ENCODE measurements around the gene GMIP. TPM values are rescaled to one million over a fixed set of nuclear protein-coding genes. Genes with fewer than 3 reads are reported as not detected.

The GMIP gene
- total RNA-seq, 5 donors from 2014 or later (not counting 1 experiment from before 2014, with no cell fraction given) = 99.5 to 148 (median 133) TPM

DNA sequence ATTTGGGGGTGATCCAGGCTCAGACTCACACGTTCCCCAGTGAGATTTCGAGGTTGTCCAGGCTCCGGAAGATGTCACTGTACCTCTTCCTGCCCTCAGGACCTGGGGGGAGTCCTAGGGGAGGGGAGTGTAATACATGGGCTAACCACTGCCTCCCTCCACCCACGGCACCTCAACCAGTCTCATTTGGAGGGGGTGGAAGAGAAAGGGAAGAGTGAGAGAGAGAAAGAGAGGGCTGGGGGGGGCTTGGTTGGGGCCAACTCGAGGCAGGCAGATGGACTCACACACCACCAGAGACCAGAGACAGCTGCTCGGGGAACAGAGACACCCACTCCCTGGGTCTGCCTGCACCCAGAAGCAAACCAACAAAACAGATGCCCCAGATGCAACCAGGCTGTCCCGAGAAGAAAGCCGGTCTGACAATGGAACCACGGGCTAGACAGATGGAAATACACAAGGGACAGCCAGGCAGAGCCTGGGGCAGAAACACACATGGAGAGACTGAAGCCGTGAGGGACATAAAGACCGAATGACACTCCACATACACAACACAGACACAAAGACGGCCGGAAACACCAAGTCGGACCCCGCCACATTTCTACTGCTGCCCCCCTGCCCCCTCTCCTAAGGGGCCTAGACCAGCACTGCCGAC, 825 bp downstream of the GMIP start:
- peak; percentile 8 to 33 (median 28) for ATAC-seq (replicated peaks in 1 of 4)
- Histone ChIP-seq H3K9me3 (no peaks in the 10 kb centered on the region), H3K27ac (ENCODE audit: low read length) (peak overlapping the region; percentile 89), H3K4me3 (ENCODE audit: control insufficient read depth in 1 of 2, extremely low read depth in 1 of 2, low read length in 1 of 2) (peak overlapping the region; percentile 96 to 100), H3K36me3 (ENCODE audit: control insufficient read depth in 2 of 2, extremely low read depth in 1 of 2, insufficient read depth in 1 of 2, low read length in 1 of 2) (peaks cover 19 to 64% of the 10 kb centered on the region in 2 donors), H3K4me1 (ENCODE audit: control insufficient read depth in 1 of 2, extremely low read depth in 1 of 2, insufficient read depth in 2 of 2, low read length in 2 of 2) (peaks cover 0 to 40% of the 10 kb centered on the region in 2 experiments), H3K27me3 (replicated peaks in 1 of 2; ENCODE audit: control insufficient read depth in 2 of 2, extremely low read depth in 1 of 2, insufficient read depth in 2 of 2, low read length in 1 of 2) (no peaks in the 10 kb centered on the region)
- ChIA-PET POLR2A (no interaction called here), CTCF (no interaction called here)
- Mint-ChIP-seq H3K27me3 (no peaks in the 10 kb centered on the region), H3K9me3 (no peaks in the 10 kb centered on the region), H3K4me1 (peaks cover 23 to 26% (median 25%) of the 10 kb centered on the region in 3 donors), H3K27ac (peak overlapping the region; percentile 95 to 98), H3K4me3 (peak overlapping the region; percentile 92 to 93 (median 92)), H3K36me3 (peaks cover 24% of the 10 kb centered on the region)
- 0% methylated on average over 10 of the region's 16 CpGs for WGBS (ENCODE audit: insufficient coverage)
- peak in 26 of 35 experiments; percentile 9 to 62 (median 34) for DNase-seq

DNA sequence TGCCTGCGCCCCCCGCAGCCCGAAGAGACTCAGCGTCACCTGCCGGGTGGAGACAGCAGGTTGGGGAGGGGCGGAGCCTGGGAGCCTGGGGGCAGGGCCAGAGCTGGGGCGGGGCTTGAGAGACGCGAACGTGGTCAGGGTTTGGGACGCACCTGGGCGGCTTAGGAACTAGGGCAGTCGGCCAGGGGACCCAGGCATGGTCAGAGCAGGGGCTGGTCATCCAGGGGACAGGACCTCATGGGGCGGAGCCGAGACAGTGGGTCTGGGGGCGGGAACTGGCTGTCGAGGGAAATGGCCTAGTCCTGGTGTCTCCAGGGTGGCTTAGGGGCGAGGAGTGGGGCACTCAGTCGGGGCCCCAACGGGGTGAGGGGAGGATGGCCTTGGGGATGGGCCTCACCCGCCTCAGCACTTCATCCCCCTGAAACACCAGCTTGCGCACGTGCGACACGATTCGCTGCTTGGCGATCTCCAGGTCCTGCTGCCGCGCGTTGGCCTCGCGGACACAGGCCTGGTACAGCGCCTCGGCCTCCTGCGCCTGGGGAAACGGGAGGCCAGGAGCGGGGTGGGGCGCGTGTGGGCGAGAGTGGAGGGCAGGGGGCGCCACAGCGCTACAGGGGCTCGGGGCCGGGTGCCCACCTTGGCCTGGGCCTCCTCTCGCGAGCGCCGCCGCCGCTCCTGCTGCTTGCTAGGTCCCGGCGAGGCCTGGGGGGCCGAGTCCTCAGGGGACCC, 5.8 kb downstream of the GMIP start:
- Histone ChIP-seq H3K36me3 (ENCODE audit: control insufficient read depth in 2 of 2, extremely low read depth in 1 of 2, insufficient read depth in 1 of 2, low read length in 1 of 2) (peaks cover 37 to 78% of the 10 kb centered on the region in 2 donors), H3K27ac (ENCODE audit: low read length) (no peak overlapping the region), H3K9me3 (no peaks in the 10 kb centered on the region), H3K4me1 (ENCODE audit: control insufficient read depth in 1 of 2, extremely low read depth in 1 of 2, insufficient read depth in 2 of 2, low read length in 2 of 2) (peaks cover 0 to 35% of the 10 kb centered on the region in 2 experiments), H3K4me3 (ENCODE audit: control insufficient read depth in 1 of 2, extremely low read depth in 1 of 2, low read length in 1 of 2) (no peak overlapping the region), H3K27me3 (replicated peaks in 1 of 2; ENCODE audit: control insufficient read depth in 2 of 2, extremely low read depth in 1 of 2, insufficient read depth in 2 of 2, low read length in 1 of 2) (no peaks in the 10 kb centered on the region)
- CTCF ChIA-PET = no interaction called here
- no peak overlapping the region for H3K27ac Mint-ChIP-seq
- DNase-seq = peak in 1 of 35 experiments; percentile 15
- H3K4me1 Mint-ChIP-seq = peaks cover 32 to 38% (median 34%) of the 10 kb centered on the region in 3 donors
- no peaks in the 10 kb centered on the region for H3K27me3 Mint-ChIP-seq
- ATAC-seq (replicated peaks in 1 of 4) = no peak
- no peaks in the 10 kb centered on the region for H3K9me3 Mint-ChIP-seq
- POLR2A ChIA-PET = no interaction called here
- no peak overlapping the region for H3K4me3 Mint-ChIP-seq
- H3K36me3 Mint-ChIP-seq = peaks cover 40% of the 10 kb centered on the region
- WGBS (ENCODE audit: insufficient coverage) = 95% methylated on average over 41 of the region's 53 CpGs

DNA sequence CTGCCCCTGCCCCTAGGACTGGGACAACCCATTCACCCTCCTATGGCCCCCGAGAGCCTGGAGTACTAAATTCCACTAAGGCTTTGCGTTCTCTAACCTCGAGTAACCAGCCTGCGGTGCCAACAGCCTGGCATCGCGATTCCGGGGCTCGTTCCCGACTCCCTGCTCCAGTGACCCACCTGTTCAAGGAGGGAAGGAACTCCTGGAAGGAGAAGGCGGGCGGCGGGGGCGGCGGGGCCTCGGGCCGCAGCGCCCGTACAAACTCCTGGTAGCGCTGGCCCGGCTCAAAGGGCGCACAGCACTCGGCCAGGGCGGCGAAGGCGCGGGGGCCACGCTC, 6.3 kb downstream of the GMIP start:
- no peak overlapping the region for H3K27ac ChIP-seq (ENCODE audit: low read length)
- Mint-ChIP-seq H3K4me3 (no peak overlapping the region), H3K27me3 (no peaks in the 10 kb centered on the region), H3K27ac (no peak overlapping the region), H3K36me3 (peaks cover 43% of the 10 kb centered on the region), H3K4me1 (peaks cover 28 to 33% (median 29%) of the 10 kb centered on the region in 3 donors), H3K9me3 (no peaks in the 10 kb centered on the region)
- no peaks in the 10 kb centered on the region for H3K9me3 ChIP-seq
- no peaks in the 10 kb centered on the region for H3K27me3 ChIP-seq (replicated peaks in 1 of 2; ENCODE audit: control insufficient read depth in 2 of 2, extremely low read depth in 1 of 2, insufficient read depth in 2 of 2, low read length in 1 of 2)
- 95% methylated on average over 11 of the region's 27 CpGs for WGBS (ENCODE audit: insufficient coverage)
- ChIA-PET CTCF (no interaction called here), POLR2A (no interaction called here)
- peaks cover 0 to 29% of the 10 kb centered on the region in 2 experiments for H3K4me1 ChIP-seq (ENCODE audit: control insufficient read depth in 1 of 2, extremely low read depth in 1 of 2, insufficient read depth in 2 of 2, low read length in 2 of 2)
- ATAC-seq (replicated peaks in 1 of 4) (no peak), DNase-seq (no peak)
- H3K4me3 ChIP-seq (ENCODE audit: control insufficient read depth in 1 of 2, extremely low read depth in 1 of 2, low read length in 1 of 2) = no peak overlapping the region
- H3K36me3 ChIP-seq (ENCODE audit: control insufficient read depth in 2 of 2, extremely low read depth in 1 of 2, insufficient read depth in 1 of 2, low read length in 1 of 2) = peaks cover 41 to 84% of the 10 kb centered on the region in 2 donors

DNA sequence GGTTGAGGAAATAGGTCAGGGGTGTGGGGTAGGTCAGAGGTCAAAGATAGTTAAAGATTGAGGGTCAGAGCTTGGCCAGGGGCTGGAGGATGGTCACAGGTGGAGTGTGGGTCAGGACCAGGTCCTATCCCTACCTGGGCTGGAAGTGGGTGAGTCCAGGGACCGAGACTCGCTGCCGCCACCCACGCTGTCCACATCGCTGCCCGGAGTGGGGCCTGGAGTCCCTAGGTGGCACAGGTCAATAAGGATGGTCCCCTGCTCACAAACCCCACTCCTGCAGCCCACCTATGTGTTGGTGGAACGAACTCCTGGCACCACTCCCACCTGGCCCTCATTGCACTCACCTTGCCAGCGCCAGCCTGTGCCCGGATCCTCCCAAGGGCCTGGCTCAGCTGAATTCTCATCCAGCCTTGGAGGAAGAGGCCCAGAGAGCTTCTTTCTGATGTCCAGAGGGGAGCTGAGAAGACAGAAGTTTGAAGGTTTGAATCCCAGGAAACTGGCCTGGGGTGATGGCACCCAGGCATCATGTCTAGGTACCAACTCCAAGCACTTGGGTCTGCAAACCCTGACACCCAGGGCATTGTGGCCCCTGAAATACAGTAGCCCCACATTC, 6.8 kb downstream of the GMIP start:
- Mint-ChIP-seq H3K27ac (no peak overlapping the region), H3K4me3 (no peak overlapping the region), H3K27me3 (no peaks in the 10 kb centered on the region), H3K36me3 (peaks cover 43% of the 10 kb centered on the region), H3K9me3 (no peaks in the 10 kb centered on the region), H3K4me1 (peaks cover 23 to 28% (median 24%) of the 10 kb centered on the region in 3 donors)
- DNase-seq (no peak), ATAC-seq (replicated peaks in 1 of 4) (no peak)
- POLR2A ChIA-PET = no interaction called here
- WGBS (ENCODE audit: insufficient coverage) = 100% methylated on average over 5 of the region's 9 CpGs
- H3K4me3 ChIP-seq (ENCODE audit: control insufficient read depth in 1 of 2, extremely low read depth in 1 of 2, low read length in 1 of 2) = no peak overlapping the region
- no peaks in the 10 kb centered on the region for H3K9me3 ChIP-seq
- peaks cover 40 to 83% of the 10 kb centered on the region in 2 donors for H3K36me3 ChIP-seq (ENCODE audit: control insufficient read depth in 2 of 2, extremely low read depth in 1 of 2, insufficient read depth in 1 of 2, low read length in 1 of 2)
- CTCF ChIA-PET = no interaction called here
- no peaks in the 10 kb centered on the region for H3K27me3 ChIP-seq (replicated peaks in 1 of 2; ENCODE audit: control insufficient read depth in 2 of 2, extremely low read depth in 1 of 2, insufficient read depth in 2 of 2, low read length in 1 of 2)
- no peak overlapping the region for H3K27ac ChIP-seq (ENCODE audit: low read length)
- peaks cover 0 to 25% of the 10 kb centered on the region in 2 experiments for H3K4me1 ChIP-seq (ENCODE audit: control insufficient read depth in 1 of 2, extremely low read depth in 1 of 2, insufficient read depth in 2 of 2, low read length in 2 of 2)

DNA sequence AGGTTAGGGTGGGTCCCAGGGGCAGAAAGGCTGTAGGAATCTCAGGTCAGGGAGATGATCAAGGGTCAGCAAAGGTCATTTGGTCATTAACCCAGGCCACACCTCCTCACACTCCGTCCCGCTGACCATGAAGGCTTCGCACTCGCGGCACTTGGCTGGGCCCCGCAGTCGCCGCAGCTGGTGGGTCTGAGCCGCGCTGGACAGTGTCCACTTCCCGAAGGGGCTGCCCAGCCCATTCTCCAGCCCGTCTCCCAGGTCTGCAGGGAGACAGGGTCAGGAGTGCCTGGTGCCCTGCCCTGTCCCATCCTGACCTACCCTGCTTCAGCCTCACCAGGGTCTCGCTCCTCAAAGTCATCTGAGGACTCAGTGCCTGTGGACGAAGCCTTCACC, 8.1 kb downstream of the GMIP start:
- ATAC-seq (replicated peaks in 1 of 4) (no peak), DNase-seq (no peak)
- whole genome bisulfite sequencing (ENCODE audit: insufficient coverage) = over 99% methylated on average over 12 of the region's 14 CpGs
- peaks cover 0 to 17% of the 10 kb centered on the region in 2 experiments for H3K4me1 ChIP-seq (ENCODE audit: control insufficient read depth in 1 of 2, extremely low read depth in 1 of 2, insufficient read depth in 2 of 2, low read length in 2 of 2)
- H3K4me3 ChIP-seq (ENCODE audit: control insufficient read depth in 1 of 2, extremely low read depth in 1 of 2, low read length in 1 of 2) = no peak overlapping the region
- no peaks in the 10 kb centered on the region for H3K9me3 Mint-ChIP-seq
- H3K4me1 Mint-ChIP-seq = peaks cover 21 to 28% (median 25%) of the 10 kb centered on the region in 3 donors
- POLR2A ChIA-PET = no interaction called here
- no peaks in the 10 kb centered on the region for H3K27me3 Mint-ChIP-seq
- no peak overlapping the region for H3K27ac ChIP-seq (ENCODE audit: low read length)
- no peaks in the 10 kb centered on the region for H3K27me3 ChIP-seq (replicated peaks in 1 of 2; ENCODE audit: control insufficient read depth in 2 of 2, extremely low read depth in 1 of 2, insufficient read depth in 2 of 2, low read length in 1 of 2)
- CTCF ChIA-PET = no interaction called here
- no peak overlapping the region for H3K27ac Mint-ChIP-seq
- no peaks in the 10 kb centered on the region for H3K9me3 ChIP-seq
- H3K36me3 ChIP-seq (ENCODE audit: control insufficient read depth in 2 of 2, extremely low read depth in 1 of 2, insufficient read depth in 1 of 2, low read length in 1 of 2) = peaks cover 35 to 74% of the 10 kb centered on the region in 2 donors
- H3K4me3 Mint-ChIP-seq = no peak overlapping the region
- peaks cover 44% of the 10 kb centered on the region for H3K36me3 Mint-ChIP-seq

DNA sequence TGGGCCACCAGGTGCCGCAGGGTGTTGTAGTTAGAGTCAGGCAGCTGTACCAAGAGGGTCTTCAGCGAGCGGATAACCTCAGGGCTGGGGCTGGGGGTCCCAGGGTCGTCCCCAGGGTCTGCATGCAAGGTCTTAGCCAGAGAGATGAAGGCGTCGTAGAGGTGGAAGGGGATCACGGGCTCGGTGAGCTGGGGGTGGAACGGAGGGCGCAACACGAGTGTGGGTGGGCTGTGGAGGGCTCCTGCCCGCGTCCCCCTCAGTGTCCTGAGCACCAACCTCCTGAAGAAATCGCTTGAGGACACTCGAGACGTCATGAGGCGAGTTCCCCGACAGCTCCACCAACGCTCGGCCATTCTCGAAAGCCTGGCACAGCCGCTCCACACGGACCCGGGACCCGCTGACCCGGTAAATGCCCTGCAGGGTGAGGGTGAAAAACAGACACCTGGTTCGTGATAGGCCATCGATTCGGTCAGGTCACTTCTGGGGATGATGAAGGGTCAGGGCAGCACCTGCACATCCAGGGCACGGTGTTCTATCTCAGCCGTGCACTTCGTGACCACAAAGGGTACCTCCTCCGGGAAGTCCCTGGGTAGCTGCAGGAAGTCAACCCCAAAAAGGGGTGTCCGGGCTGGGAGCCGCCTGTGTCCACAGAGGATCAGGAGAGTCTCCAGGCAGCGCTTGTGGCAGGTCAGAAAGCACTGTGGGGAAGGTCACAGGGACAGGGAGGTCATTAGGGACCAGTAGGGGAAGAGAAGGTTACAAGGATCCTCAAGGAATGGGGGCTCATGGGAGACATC, 8.7 kb downstream of the GMIP start:
- no peaks in the 10 kb centered on the region for H3K9me3 ChIP-seq
- H3K36me3 ChIP-seq (ENCODE audit: control insufficient read depth in 2 of 2, extremely low read depth in 1 of 2, insufficient read depth in 1 of 2, low read length in 1 of 2) = peaks cover 35 to 70% of the 10 kb centered on the region in 2 donors
- DNase-seq (no peak), ATAC-seq (replicated peaks in 1 of 4) (peak in 1 of 4 experiments; percentile 26)
- ChIA-PET POLR2A (no interaction called here), CTCF (no interaction called here)
- Mint-ChIP-seq H3K4me3 (no peak overlapping the region), H3K9me3 (no peaks in the 10 kb centered on the region), H3K27ac (peak overlapping the region; percentile 68 to 70), H3K27me3 (no peaks in the 10 kb centered on the region), H3K36me3 (peaks cover 40% of the 10 kb centered on the region), H3K4me1 (peaks cover 21 to 22% (median 21%) of the 10 kb centered on the region in 3 donors)
- no peak overlapping the region for H3K4me3 ChIP-seq (ENCODE audit: control insufficient read depth in 1 of 2, extremely low read depth in 1 of 2, low read length in 1 of 2)
- H3K27ac ChIP-seq (ENCODE audit: low read length) = no peak overlapping the region
- 86% methylated on average over 35 of the region's 36 CpGs for WGBS (ENCODE audit: insufficient coverage)
- peaks cover 0 to 11% of the 10 kb centered on the region in 2 experiments for H3K4me1 ChIP-seq (ENCODE audit: control insufficient read depth in 1 of 2, extremely low read depth in 1 of 2, insufficient read depth in 2 of 2, low read length in 2 of 2)
- no peaks in the 10 kb centered on the region for H3K27me3 ChIP-seq (replicated peaks in 1 of 2; ENCODE audit: control insufficient read depth in 2 of 2, extremely low read depth in 1 of 2, insufficient read depth in 2 of 2, low read length in 1 of 2)
